Right atrium auricular region (tissue), 2 donors: ENCODE measurements around the gene PPP1R14D. TPM values are rescaled to one million over a fixed set of nuclear protein-coding genes. Genes with fewer than 3 reads are reported as not detected.
A peak's percentile ranks its signal among the peaks of the same experiment; 100 is the strongest.
"Not testable (repeated sequence)": the region's sequence is repeated elsewhere in the genome, so short reads cannot be mapped to it uniquely, and the experiment has no call there.

Source experiments
- DNase-seq: peaks from one replicate; pipeline ENCODE4 v3.0.0-alpha.2; 2019; ENCODE audit warnings: low spot score
- H3K27ac ChIP-seq, 2 donors: fragments of 200-600 bp; sonication (generic); 1 replicate in 1 of 2; 2 replicates in 1 of 2; pipeline ENCODE4 v1.5.1; 2016 to 2019
- H3K27me3 ChIP-seq, 2 donors: fragments of 200-600 bp; sonication (generic); one replicate each; pipeline versions ENCODE4 v1.5.1 to v1.6.0; 2017 to 2019
- H3K36me3 ChIP-seq: fragments of 200-600 bp; sonication (generic); one replicate; pipeline ENCODE4 v1.5.1; 2016
- H3K4me1 ChIP-seq, 2 donors: fragments of 200-600 bp; sonication (generic); one replicate each; pipeline versions ENCODE4 v1.5.1 to v1.6.0; 2017 to 2019
- H3K4me3 ChIP-seq, 2 donors: fragments of 200-600 bp; sonication (generic); 1 replicate in 1 of 2; 2 replicates in 1 of 2; pipeline ENCODE4 v1.5.1; 2017 to 2019; ENCODE audit warnings: mild to moderate bottlenecking in 1 of 2, moderate library complexity in 1 of 2
- H3K9me3 ChIP-seq, 2 donors: fragments of 200-600 bp; sonication (generic); one replicate each; pipeline ENCODE4 v1.5.1; 2019
- CTCF ChIP-seq, 2 donors: fragments of 200-600 bp; sonication (generic); IDR thresholded peaks; one replicate each; pipeline ENCODE4 v1.5.1; 2019; ENCODE audit warnings: antibody characterized with exemption in 2 of 2
- total RNA-seq, 2 donors: library from RNA; depleted of rRNA; stranded (reverse); fragments of >200 nt; gene quantifications; one replicate each; pipeline ENCODE4 v1.1.0, GENCODE V29; 2016

The PPP1R14D gene
- total RNA-seq, 2 donors from 2014 or later = not detected

- DNase-seq = no peak
Observed at GRCh38 chr15:40863660-40864270, 35.3 kb upstream of the PPP1R14D start.

GRCh38 chr15:40861147-40861546 lies 32.6 kb upstream of the PPP1R14D start:
- not testable (repeated sequence) for H3K27ac ChIP-seq, H3K36me3 ChIP-seq, DNase-seq, H3K4me3 ChIP-seq, H3K27me3 ChIP-seq, H3K4me1 ChIP-seq, H3K9me3 ChIP-seq

More at GRCh38 chr15:40863660-40864270, 35.3 kb upstream of the PPP1R14D start:
- no peak for TF ChIP-seq CTCF (IDR thresholded peaks at IDR 0.05)
- Histone ChIP-seq H3K4me3 (no peak overlapping the region), H3K27me3 (no peaks in the 10 kb centered on the region), H3K9me3 (no peaks in the 10 kb centered on the region), H3K4me1 (no peaks in the 10 kb centered on the region), H3K36me3 (no peaks in the 10 kb centered on the region), H3K27ac (no peak overlapping the region)

GRCh38 chr15:40859206-40859851 lies 30.8 kb upstream of the PPP1R14D start:
- Histone ChIP-seq H3K36me3 (no peaks in the 10 kb centered on the region), H3K4me1 (peaks cover 0 to 6% of the 10 kb centered on the region in 2 donors), H3K4me3 (no peak overlapping the region), H3K9me3 (no peaks in the 10 kb centered on the region), H3K27ac (no peak overlapping the region), H3K27me3 (no peaks in the 10 kb centered on the region)
- peak; percentile 36 to 73 for TF ChIP-seq CTCF (IDR thresholded peaks at IDR 0.05)
- DNase-seq = no peak

GRCh38 chr15:40858706-40859105 lies 30.2 kb upstream of the PPP1R14D start:
- peaks cover 0 to 6% of the 10 kb centered on the region in 2 donors for H3K4me1 ChIP-seq
- no peak for TF ChIP-seq CTCF (IDR thresholded peaks at IDR 0.05)
- no peaks in the 10 kb centered on the region for H3K27me3 ChIP-seq
- H3K4me3 ChIP-seq = no peak overlapping the region
- no peak overlapping the region for H3K27ac ChIP-seq
- no peaks in the 10 kb centered on the region for H3K36me3 ChIP-seq
- H3K9me3 ChIP-seq = no peaks in the 10 kb centered on the region
- DNase-seq = no peak

GRCh38 chr15:40857601-40858341 lies 29.3 kb upstream of the PPP1R14D start:
- Histone ChIP-seq H3K27me3 (no peaks in the 10 kb centered on the region), H3K4me3 (no peak overlapping the region), H3K36me3 (no peaks in the 10 kb centered on the region), H3K4me1 (peaks cover 0 to 6% of the 10 kb centered on the region in 2 donors), H3K27ac (no peak overlapping the region), H3K9me3 (no peaks in the 10 kb centered on the region)
- DNase-seq = peak; percentile 76
- TF ChIP-seq CTCF (IDR thresholded peaks at IDR 0.05) = peak; percentile 94 to 96

- H3K9me3 ChIP-seq = no peaks in the 10 kb centered on the region
- no peak overlapping the region for H3K4me3 ChIP-seq
- no peak for DNase-seq
- no peak overlapping the region for H3K27ac ChIP-seq
- TF ChIP-seq CTCF (IDR thresholded peaks at IDR 0.05) = no peak
- no peaks in the 10 kb centered on the region for H3K36me3 ChIP-seq
- H3K27me3 ChIP-seq = no peaks in the 10 kb centered on the region
- H3K4me1 ChIP-seq = peaks cover 0 to 6% of the 10 kb centered on the region in 2 donors
Observed at GRCh38 chr15:40856746-40857145, 28.2 kb upstream of the PPP1R14D start.
